Raji (cell line): Measurements from ENCODE around the gene PLN.

Experiments used
- POLR2A ChIP-seq: IDR thresholded peaks from 2 replicates; pipeline ENCODE4 v1.6.1; 2011; ENCODE audit warnings: low read depth, low read length, control low read depth; ENCODE audit not compliant: insufficient read depth

The PLN gene

DNA sequence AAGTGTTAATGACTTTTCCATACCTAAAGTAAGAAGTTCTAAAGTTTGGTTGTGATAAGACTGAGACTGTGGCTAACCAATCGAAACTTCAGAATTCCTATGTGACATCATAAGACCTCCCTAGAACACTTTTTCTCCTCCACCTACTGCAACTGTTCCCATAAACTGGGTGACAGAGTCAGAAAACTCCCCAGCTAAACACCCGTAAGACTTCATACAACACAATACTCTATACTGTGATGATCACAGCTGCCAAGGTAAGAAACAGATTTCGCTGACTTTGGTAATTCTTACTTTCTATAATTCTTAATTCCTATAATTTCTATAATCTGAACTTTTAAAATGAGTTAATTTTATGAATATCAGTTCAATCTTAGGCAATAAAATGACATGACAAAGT, at the start of gene PLN:
Gene PLN (plus strand): TSS at position 161 of the 400 bp plus-strand sequence. CDS start 10,626 bp downstream, outside the sequence.
- no peak for TF ChIP-seq POLR2A

DNA sequence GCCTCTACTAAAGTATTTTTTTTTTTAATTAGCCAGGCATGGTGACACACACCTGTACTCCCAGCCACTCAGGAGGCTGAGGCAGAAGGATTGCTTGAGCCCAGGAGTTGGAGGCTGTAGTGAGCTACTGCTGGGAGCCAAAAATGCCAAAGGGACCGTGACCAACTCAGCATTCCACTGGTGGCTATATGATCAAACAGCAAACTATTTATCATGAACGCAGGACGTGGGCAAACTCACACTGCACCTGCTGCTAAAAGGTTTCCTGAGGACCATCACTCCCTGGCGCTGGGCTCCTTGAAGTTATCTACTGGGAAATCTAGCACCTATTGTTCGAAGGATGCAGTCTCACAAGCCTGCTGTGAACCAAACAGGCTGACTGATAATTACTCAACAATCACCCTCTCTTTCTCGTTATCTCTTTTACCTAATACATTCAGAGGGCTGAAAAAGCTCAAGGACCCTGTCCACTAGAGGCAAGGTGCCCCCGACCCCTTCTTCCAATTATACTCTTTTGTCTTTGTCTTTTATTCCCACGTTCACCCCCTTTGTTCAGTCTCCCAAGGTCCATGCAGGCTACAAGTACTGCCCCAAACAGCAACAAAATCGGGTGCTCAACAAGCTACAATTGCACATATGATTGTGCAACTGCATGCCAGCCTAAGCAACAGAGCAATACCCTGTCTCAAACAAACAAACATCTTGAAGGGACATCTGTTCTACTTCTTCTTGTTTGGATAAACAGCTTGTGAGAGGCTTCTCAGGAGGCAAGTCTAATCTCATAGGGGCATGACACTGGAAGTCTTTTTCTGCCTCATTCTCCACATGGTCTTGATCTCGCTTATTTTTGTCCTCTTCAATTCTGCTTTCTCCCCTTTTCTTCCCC, 47.7 kb upstream of the PLN start:
- no peak for TF ChIP-seq POLR2A

DNA sequence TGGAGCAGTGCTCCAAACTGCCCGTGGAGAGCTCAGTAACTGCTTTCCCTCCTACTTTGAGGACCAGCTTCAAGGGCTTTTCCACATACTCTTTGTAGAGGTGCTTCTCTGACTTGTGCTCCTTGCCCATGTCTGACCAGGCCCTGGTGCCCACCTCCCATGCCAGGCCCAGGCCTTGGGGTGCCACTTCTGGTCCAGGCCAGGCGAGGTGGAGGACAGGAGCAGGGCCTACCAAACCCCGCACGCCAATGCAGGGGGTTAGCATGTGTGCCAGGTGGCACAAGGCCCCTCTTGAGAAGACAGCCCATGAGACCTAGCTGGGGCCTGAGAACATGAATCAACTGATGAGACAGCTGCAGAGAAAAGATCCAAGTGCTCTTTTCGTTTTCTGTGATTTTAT, 47.0 kb upstream of the PLN start:
- no peak for TF ChIP-seq POLR2A

DNA sequence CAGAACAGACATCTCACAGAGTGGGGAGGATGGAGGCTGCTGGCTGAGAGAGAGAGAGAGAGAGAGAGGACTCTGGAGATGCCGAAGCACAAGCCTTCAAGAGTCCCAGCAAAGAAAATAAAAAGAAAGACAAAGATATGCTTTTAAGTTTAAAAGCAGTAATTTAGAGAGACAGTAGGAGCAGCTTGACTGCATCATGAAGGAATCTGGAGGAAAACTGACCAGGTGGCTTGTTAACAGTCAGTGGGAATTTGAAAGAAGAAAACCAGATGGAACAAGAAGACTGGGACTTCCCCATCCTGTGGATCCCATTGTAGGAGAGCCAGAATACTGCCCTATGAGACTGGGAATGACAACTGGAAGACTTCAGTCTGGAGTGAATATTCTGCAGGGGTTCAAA, 46.3 kb upstream of the PLN start:
- no peak for TF ChIP-seq POLR2A

DNA sequence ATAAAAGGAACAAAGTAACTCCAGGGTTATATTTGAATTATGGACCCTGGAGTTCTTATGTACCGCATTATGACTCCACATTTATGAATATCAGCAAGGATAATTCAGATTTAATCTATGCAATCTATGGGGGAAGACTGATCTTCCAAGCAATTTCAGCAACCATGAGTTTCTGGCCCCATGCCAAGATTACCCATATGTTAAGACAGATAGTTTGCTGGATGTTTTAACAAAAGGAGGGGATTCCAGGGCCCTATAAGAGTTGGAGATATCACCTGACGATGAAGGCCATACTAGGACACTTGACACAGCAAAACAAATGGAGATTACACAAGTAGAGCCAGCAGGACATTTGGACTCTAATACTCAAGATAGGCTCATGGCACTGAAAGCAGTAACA, 45.9 kb upstream of the PLN start:
- no peak for TF ChIP-seq POLR2A

DNA sequence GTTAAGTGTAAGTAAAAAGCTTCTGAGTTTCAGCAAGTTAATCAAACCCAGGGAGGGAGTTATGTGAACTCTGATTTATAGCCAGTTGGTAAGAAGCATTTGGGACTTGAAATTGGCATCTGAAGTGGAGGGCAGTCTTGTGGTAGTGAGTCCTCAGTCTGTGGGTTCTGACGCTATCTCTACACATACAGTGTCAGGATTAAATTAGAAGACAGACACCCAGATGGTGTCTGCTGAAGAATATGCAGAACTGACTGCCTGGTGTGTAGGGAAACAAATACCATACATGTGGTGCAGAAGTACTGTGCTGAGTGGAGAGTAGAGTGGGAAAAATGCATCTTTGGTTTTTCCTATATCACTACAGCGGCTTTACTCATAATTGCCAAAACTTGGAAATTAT, 43.5 kb upstream of the PLN start:
- no peak for TF ChIP-seq POLR2A

GRCh38 chr6:118505656-118506055, 42.4 kb upstream of the PLN start:
- TF ChIP-seq POLR2A, result no peak

GRCh38 chr6:118506071-118506638, 41.9 kb upstream of the PLN start:
- TF ChIP-seq POLR2A, result no peak

- TF ChIP-seq POLR2A, result no peak
Measured at GRCh38 chr6:118507636-118508035, 40.5 kb upstream of the PLN start.

GRCh38 chr6:118509009-118509617, 39.0 kb upstream of the PLN start:
- TF ChIP-seq POLR2A, result no peak

DNA sequence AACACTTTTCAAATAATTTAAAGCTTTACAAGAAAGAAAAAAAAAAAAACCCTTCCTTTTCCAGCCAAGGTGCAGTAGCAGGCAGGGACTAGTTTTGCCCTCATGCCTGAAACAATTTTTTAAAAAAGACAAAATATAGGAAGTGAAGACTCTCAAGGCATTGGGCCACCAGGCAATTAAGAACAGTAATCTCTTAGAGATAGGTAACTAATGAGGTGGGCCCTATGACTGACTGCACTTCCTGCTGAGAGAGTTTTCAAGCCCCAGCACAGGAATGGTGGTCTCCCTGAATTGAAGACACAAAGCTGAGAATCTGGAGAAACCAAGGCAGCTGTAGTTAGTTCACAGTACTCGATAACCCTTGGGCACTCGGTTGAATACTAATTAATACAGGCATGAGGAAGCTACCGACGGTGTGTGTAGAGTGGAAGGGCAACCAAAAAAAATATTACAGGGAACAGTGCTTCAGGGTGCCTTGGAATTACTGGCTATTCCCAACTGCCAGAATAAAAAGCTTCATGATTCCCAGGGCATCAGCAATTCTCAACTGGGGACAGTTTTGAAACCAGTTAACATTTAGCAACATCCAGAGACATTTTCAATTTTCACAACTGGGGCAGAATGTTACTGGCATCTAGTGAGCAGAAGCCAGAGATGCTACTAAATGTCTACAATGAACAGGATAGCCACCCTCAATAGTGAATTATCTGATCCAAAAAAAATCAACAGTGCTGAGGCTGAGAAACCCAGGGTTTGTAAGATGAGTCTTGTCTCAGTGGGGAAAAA, 36.0 kb upstream of the PLN start:
- no peak for TF ChIP-seq POLR2A

DNA sequence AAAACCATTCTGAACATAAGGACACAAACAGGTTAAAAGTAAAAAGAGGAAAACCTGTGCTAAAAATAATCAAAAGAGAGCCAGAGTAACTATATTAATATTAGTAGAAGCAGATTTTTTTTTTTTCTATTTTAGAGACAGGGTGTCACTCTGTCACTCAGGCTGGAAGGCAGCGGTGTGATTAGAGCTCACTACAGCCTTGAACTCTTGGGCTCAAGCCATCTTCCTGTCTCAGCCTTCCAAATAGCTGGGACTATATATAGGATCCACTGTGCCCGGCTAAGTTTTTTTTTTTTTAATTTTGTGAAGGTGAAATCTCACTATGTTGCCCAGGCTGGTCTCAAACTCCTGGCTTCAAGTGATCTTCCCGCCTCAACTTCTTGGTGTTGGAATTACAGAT, 33.4 kb upstream of the PLN start:
- TF ChIP-seq POLR2A, result no peak

DNA sequence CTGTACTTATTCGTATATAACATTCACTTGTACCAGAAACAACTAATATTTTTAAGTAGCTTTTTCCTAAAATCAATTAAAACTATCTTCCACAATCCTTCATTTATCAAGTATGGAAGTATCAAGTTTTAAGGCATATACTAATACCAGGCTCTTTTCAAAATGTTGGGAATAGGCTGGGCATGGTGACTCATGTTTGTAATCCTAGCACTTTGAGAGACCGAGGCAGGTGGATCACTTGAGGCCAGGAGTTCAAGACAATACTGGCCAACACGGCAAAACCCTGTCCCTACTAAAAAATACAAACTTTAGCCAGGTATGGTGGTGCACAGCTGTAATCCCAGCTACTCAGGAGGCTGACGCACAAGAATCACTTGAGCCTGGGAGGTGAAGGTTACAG, 25.7 kb upstream of the PLN start:
- TF ChIP-seq POLR2A, result no peak

GRCh38 chr6:118523216-118523615, 24.9 kb upstream of the PLN start:
- TF ChIP-seq POLR2A, result no peak

DNA sequence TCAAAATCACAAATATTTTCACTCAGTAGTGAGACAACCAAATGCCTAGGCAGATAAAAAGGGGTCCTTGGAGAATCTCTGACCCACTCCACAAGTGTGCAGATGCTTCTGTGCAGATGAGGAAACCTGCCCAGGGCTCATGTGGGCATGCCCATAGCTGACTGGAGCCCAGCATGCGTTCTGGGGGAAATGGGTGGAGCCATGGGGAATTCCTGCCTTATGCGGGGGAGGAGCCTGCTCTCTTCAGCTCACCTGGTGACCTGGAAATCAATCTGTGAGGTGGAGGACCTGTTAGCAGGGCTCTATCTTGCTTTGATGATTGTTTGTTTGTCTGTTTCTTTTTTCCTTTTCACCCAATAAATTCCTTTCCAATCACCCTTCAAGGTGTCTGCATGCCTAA, 23.4 kb upstream of the PLN start:
- no peak for TF ChIP-seq POLR2A
